H1 (cell line): ENCODE measurements around the gene LGALS12.

Experiments
- BRCA1 ChIP-seq: IDR thresholded peaks from 2 replicates; pipeline ENCODE4 v1.6.1; 2012; ENCODE audit warnings: low read depth, low read length, improper control_type of control experiment
- CTCF ChIP-seq, 3 experiments: IDR thresholded peaks; 1 replicate in 2 of 3; 2 replicates in 1 of 3; pipeline versions ENCODE4 v1.5.1 to v1.6.1; 2011; ENCODE audit warnings: low read length in 3 of 3, mild to moderate bottlenecking in 3 of 3, inconsistent platforms in 2 of 3, low read depth in 1 of 3, moderate library complexity in 1 of 3; ENCODE audit not compliant: insufficient read depth in 1 of 3; ENCODE audit errors: control extremely low read depth in 1 of 3
- EZH2 ChIP-seq: fragments of 200-600 bp; sonication (generic); IDR thresholded peaks from 2 replicates; pipeline ENCODE4 v1.7.1; 2012; ENCODE audit warnings: low read depth, mild to moderate bottlenecking, moderate library complexity, low read length, inconsistent platforms; ENCODE audit not compliant: severe bottlenecking
- POLR2A ChIP-seq, 2 experiments: IDR thresholded peaks; 1 replicate in 1 of 2; 2 replicates in 1 of 2; pipeline ENCODE4 v1.6.1; 2011; ENCODE audit warnings: low read depth in 2 of 2, low read length in 2 of 2, mild to moderate bottlenecking in 2 of 2; ENCODE audit errors: control extremely low read depth in 1 of 2
- RBBP5 ChIP-seq: IDR thresholded peaks from 2 replicates; pipeline ENCODE4 v1.7.1; 2012; ENCODE audit warnings: low read depth, mild to moderate bottlenecking, inconsistent platforms, low read length, moderate library complexity, borderline replicate concordance
- SUZ12 ChIP-seq: fragments of 200-600 bp; sonication (generic); IDR thresholded peaks from 2 replicates; pipeline ENCODE4 v1.6.1; 2012; ENCODE audit warnings: mild to moderate bottlenecking, inconsistent platforms, low read length, moderate library complexity, mixed read lengths

GRCh38 chr11:63504933-63505586 lies 824 bp upstream of the LGALS12 start:
- no peak for TF ChIP-seq CTCF (IDR thresholded peaks at IDR 0.05; ENCODE audit: control extremely low read depth in 1 of 3, insufficient read depth in 1 of 3, low read depth in 1 of 3, low read length in 3 of 3)
- TF ChIP-seq POLR2A (IDR thresholded peaks at IDR 0.05; ENCODE audit: control extremely low read depth in 1 of 2, low read depth in 2 of 2, low read length in 2 of 2) = no peak
- TF ChIP-seq BRCA1 = no peak
- TF ChIP-seq SUZ12 = no peak
- TF ChIP-seq RBBP5 = no peak
- no peak for TF ChIP-seq EZH2
